PFSK-1 (cell line): Measurements from ENCODE around the gene SYNJ2.

Source experiments
- FOXP2 ChIP-seq: optimal IDR thresholded peaks from 2 replicates; pipeline ENCODE3; 2011; ENCODE audit warnings: borderline replicate concordance, control low read depth, inconsistent platforms; ENCODE audit not compliant: insufficient read depth; ENCODE audit errors: extremely low read length, extremely low read depth
- POLR2AphosphoS5 ChIP-seq: IDR thresholded peaks from 2 replicates; pipeline ENCODE4 v1.6.1; 2012; ENCODE audit warnings: low read depth, mild to moderate bottlenecking, control low read depth, low read length, moderate library complexity

DNA sequence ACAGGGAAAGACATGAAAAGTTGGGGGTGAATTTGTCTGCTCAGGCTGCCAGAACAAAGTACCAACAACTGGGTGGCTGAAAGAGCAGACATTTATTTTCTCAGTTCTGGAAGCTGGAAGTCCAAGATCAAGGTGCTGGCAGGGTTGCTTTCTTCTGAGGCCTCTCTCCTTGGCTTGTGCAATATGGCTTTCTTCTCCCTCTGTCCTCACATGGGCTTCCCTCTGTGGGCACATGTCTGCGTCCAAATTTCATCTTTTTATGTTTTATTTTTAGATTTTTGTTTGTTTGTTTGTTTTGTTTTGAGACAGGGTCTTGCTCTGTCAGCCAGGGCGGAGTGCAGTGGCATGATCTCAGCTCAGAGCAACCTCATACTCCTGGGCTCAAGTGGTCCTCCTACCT, 6.2 kb upstream of the SYNJ2 start:
- TF ChIP-seq POLR2AphosphoS5 (no peak), FOXP2 (no peak)
